Fibroblast of pulmonary artery (primary cell): Measurements from ENCODE around the gene OTUB2.

Experiments used
- DNase-seq: peaks from one replicate; pipeline ENCODE4 v3.0.0-alpha.2; 2010; ENCODE audit warnings: low read depth
- H3K4me3 ChIP-seq: replicated peaks from 2 replicates; pipeline ENCODE4 v1.5.1; 2011; ENCODE audit warnings: low read depth, mild to moderate bottlenecking, control low read depth, low read length, moderate library complexity
- TF ChIP-seq, protein P1 (sequence below): IDR thresholded peaks from 2 replicates; pipeline ENCODE4 v1.5.1; 2011; ENCODE audit warnings: mild to moderate bottlenecking, control low read depth, low read length, inconsistent platforms; ENCODE audit errors: missing control alignments

Gene OTUB2

DNA sequence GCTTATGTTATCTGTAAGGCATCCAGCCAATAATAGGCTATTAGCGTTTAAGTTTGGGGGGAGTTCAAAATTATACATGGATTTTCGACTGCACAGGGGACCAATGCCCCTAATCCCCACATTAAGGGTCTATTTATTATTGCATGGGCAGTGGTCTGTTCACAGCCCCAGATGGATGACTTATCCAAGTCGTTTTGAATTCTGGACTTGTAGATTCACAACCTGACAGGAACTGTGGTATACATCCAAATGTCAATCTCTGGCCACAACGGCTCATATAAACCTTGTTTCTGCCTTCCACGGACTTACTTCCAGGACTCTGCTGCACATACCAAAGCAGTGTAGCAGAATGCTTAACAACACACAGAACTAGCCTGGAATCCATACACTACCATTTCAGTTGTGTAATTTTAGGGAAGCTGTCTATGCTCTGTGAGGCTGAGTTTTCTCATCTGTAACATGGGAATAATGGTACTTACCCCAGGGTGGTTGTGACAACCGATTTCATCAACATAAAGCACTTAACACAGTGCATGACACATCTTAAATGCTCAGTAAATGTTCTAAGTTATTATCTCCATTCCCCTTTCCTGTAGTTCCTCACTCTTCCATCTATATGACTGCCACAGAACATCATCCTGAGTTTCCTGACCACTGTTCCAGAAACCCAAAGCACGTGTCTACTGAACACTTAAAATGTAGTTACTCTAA is 51.1 kb downstream of the OTUB2 start:
- H3K4me3 ChIP-seq = no peak overlapping the region
- TF ChIP-seq, protein P1, sequence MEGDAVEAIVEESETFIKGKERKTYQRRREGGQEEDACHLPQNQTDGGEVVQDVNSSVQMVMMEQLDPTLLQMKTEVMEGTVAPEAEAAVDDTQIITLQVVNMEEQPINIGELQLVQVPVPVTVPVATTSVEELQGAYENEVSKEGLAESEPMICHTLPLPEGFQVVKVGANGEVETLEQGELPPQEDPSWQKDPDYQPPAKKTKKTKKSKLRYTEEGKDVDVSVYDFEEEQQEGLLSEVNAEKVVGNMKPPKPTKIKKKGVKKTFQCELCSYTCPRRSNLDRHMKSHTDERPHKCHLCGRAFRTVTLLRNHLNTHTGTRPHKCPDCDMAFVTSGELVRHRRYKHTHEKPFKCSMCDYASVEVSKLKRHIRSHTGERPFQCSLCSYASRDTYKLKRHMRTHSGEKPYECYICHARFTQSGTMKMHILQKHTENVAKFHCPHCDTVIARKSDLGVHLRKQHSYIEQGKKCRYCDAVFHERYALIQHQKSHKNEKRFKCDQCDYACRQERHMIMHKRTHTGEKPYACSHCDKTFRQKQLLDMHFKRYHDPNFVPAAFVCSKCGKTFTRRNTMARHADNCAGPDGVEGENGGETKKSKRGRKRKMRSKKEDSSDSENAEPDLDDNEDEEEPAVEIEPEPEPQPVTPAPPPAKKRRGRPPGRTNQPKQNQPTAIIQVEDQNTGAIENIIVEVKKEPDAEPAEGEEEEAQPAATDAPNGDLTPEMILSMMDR = no peak
- no peak for DNase-seq

DNA sequence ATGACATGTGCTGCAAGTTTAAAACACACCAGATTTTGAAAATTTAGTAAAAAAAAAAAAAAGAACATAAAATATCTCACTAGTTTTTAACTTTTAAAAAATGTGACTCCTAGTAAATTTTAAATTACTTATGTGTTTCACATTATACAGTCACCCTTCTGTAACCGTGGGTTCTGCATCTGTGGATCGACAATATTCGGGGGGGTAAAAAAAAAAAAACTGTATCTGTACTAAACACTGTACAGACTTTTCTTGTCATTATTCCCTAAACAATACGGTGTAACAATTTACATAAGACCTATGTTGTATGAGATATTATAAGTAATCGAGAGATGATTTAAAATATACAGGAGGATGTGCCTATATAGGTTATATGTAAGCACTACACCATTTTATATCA is 51.7 kb downstream of the OTUB2 start:
- H3K4me3 ChIP-seq = no peak overlapping the region
- TF ChIP-seq, protein P1 = no peak
- DNase-seq = no peak

GRCh38 chr14:94079891-94080620 is 53.9 kb downstream of the OTUB2 start:
- TF ChIP-seq, protein P1 = no peak
- DNase-seq = peak; percentile 39
- H3K4me3 ChIP-seq = peak overlapping the region; percentile 96

- peak within 1 kb of the TSS; percentile 96 for H3K4me3 ChIP-seq
- peak; percentile 95 for DNase-seq
- TF ChIP-seq, protein P1 = no peak
Observed at GRCh38 chr14:94080621-94081385, 54.7 kb downstream of the OTUB2 start, which contains the start of the genes DDX24 and IFI27L1. Gene DDX24, minus strand, starts transcription at chr14:94081202. Its CDS starts 1,460 bp downstream, at chr14:94079742. Gene IFI27L1, plus strand, starts transcription at chr14:94081310. Its CDS starts 15,628 bp downstream, at chr14:94096938.

DNA sequence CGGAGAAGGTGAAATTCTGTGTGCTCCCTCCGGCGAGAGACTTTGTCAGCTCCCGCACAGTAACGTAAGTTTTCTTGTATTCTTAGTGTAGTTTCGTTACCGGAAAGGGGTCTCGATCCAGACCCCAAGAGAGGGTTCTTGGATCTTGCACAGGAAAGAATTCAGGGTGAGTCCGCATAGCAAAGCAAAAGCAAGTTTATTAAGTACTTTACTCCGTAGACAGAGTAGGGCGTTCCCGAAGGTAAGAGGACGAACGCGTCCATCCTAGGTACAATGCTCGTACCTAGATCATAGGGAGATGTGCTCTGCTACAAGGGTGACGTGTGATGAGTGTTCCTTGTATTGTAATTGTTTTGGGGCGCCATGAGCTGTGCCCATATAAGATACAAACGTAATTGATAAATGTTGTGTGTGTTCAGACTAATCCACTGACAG is 55.3 kb downstream of the OTUB2 start:
- TF ChIP-seq, protein P1 = no peak
- H3K4me3 ChIP-seq = peak overlapping the region; percentile 96
- DNase-seq = no peak

DNA sequence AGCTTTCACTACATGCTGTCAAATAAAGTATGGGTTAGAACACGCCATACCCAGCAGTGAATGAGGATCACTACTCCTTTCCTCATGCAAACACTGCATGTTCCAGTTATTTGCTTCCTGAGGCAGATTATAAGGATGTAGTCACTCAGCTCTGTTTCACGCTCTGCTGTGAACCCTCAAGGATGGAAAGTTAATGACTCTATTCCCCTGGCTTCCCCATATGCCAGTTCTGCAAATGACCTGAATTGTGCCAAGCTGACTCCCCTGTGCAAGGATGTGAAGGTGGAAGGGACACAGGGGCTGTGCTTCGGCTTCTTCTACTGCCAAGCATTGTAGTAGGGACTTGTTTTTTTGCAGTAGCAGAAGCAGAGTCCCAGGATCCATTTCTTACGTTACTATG is 61.8 kb downstream of the OTUB2 start:
- no peak for DNase-seq
- no peak overlapping the region for H3K4me3 ChIP-seq
- TF ChIP-seq, protein P1 = no peak
